Retinal pigment epithelial cell (primary cell): ENCODE results near the gene VPS13A.
"Not testable (repeated sequence)": the region's sequence is repeated elsewhere in the genome, so short reads cannot be mapped to it uniquely, and the experiment has no call there.

ENCODE experiments used
- DNase-seq: peaks from one replicate; pipeline ENCODE4 v3.0.0-alpha.2; 2010; ENCODE audit warnings: low read depth
- H3K4me3 ChIP-seq: 2 replicates; pipeline ENCODE4 v1.5.1; 2011; ENCODE audit warnings: mild to moderate bottlenecking, low read length, control low read depth, moderate library complexity
- CTCF ChIP-seq: conservative IDR thresholded peaks from 2 replicates; pipeline ENCODE4 v1.5.1; 2011; ENCODE audit warnings: low read depth, low read length, control low read depth, inconsistent platforms

The VPS13A gene

GRCh38 chr9:77261605-77262004, 84.3 kb downstream of the VPS13A start:
- H3K4me3 ChIP-seq = no peak overlapping the region
- no peak for TF ChIP-seq CTCF
- DNase-seq = no peak

- not testable (repeated sequence) for H3K4me3 ChIP-seq, DNase-seq
Observed at GRCh38 chr9:77267762-77268161, 90.4 kb downstream of the VPS13A start.

- no peak overlapping the region for H3K4me3 ChIP-seq
- TF ChIP-seq CTCF = no peak
- DNase-seq = no peak
Observed at GRCh38 chr9:77271023-77271690, 93.8 kb downstream of the VPS13A start.

GRCh38 chr9:77276799-77277198, 99.5 kb downstream of the VPS13A start:
- no peak for DNase-seq
- TF ChIP-seq CTCF = no peak
- no peak overlapping the region for H3K4me3 ChIP-seq

GRCh38 chr9:77277719-77278118, 100.4 kb downstream of the VPS13A start:
- DNase-seq = no peak
- no peak overlapping the region for H3K4me3 ChIP-seq
- no peak for TF ChIP-seq CTCF

- DNase-seq = no peak
- TF ChIP-seq CTCF = no peak
- no peak overlapping the region for H3K4me3 ChIP-seq
Observed at GRCh38 chr9:77283991-77284390, 106.7 kb downstream of the VPS13A start.

GRCh38 chr9:77284616-77285015, 107.3 kb downstream of the VPS13A start:
- DNase-seq = no peak
- H3K4me3 ChIP-seq = no peak overlapping the region
- no peak for TF ChIP-seq CTCF
